Fibroblast of the conjunctiva (primary cell): ENCODE measurements around the gene CEP295NL.
"Not testable (repeated sequence)": the region's sequence is repeated elsewhere in the genome, so short reads cannot be mapped to it uniquely, and the experiment has no call there.

ENCODE experiments used
- DNase-seq: peaks from one replicate; pipeline ENCODE4 v3.0.0-alpha.2; 2010; ENCODE audit warnings: low read depth

CEP295NL gene

GRCh38 chr17:78929908-78930775, 27.1 kb upstream of the CEP295NL start:
- no peak for DNase-seq

DNA sequence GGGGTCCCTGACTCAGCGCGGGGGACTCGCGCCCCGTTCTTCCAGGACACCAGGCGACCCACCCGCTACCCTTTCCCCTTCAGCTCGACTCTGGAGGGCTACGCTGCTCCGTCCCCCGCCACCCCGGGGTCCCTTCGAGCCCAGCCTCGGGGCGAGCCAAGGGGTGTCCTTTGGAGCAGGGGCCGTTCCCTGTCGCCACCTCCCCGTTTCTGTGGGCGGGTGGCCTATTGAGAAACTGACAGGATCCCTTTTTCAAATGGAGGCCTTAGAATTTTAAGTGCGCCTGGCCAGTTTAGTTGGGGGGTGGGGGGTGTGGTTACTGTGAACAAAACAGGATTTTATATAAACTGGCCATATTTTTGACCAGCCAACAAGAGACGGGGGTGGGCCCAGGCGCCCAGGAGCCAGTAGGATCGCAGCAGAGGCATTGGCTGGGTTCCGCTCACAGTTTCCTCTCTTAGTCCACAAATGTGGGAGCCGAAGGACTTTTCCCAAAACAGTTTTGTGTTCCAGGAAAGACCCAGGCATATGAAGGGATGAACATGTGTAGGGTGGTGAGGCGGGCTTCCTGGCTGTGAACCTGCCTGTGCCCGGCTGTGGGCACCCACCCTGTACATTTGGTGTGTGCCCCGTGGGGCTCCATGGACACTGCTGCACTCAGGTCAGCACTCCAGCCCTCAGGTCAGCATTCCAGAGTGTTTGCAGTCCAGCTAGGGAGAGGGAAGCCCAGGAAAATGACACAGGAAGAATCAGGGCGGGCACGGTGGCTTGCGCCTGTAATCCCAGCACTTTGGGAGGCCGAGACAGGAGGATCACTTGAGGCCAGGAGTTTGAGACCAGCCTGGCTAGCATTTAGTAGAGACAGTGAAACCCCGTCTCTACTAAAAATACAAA, 22.9 kb upstream of the CEP295NL start:
- DNase-seq = peak; percentile 74

- peak; percentile 68 for DNase-seq
These were observed 22.2 kb upstream of the CEP295NL start, which contains the start of gene TIMP2 for GRCh38 chr17:78925234-78925633. TIMP2 (minus strand) TSS chr17:78925387; CDS start chr17:78925088, 299 bp downstream.

- no peak for DNase-seq
These were observed 21.6 kb upstream of the CEP295NL start for GRCh38 chr17:78924481-78925151.

DNA sequence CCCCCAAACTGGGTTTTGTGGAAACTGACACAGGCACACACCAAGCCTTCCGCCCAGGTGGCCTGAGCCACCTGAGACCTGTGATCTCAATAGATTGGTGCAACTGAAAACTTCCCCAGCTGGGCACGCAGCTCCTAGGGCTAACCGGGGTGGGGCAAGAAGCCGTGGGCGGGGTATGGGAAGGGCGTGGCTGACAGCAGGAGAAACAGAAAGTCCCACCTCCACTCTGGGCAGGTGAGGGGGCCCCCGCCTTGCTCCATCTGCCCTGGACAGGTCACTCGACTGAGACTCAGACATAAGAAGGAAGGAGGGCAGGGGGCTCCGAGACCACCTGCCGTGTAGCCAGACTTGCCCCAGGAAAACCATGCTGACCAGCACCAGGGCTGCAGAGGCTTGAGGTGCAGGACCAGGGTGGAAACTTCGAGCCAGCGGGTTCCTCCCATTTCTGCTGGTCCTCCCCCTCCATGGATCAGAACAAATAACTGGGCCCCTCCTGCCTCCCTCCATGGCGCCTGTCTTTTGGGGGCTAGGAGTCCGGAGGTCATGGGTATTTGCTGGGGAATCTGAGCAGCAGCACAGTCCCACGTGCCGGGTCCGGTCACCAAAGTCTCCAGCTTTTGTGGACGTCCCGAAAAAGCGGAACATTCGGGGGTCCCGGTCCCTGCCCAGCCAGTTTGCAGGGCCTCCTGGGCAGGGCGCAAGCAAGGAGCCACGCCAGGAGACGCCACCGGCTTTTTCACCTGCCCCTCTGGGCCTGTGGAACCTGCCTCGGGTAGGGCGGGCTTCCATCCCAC, 20.9 kb upstream of the CEP295NL start:
- no peak for DNase-seq

DNA sequence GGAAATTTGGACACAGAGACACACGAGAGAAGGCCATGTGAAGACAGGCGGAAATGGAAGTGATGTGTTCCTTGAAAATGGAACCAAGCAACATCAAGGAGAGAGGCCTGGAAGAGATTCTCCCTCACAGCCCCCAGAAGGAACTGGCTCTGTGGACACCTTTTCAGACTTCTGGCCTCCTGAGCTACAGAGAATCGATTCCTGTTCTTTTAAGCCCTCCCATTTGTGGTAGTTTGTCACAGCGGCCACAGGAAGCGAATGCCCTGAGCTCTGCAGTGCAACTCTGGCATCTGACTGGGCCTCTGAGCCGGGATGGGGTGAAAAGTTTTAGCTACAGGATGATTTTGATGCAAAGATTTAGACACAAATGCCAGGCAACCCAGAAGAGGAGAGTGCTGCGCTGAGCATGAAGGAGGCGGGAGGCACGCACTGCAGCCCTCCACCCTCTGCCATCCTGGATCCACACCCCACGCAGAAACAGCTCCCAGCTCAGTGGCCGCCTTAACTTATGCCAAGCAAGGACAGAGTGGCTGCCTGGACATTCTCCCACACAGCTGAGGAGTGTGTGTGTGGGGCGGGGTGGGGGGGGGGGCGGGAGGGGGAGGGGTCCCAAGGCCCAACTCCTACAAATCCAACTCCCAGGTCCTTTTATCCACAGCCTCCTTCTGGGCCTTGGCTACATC, 20.0 kb upstream of the CEP295NL start:
- no peak for DNase-seq

- DNase-seq = no peak
These were observed 18.5 kb upstream of the CEP295NL start for GRCh38 chr17:78921437-78921971.

DNA sequence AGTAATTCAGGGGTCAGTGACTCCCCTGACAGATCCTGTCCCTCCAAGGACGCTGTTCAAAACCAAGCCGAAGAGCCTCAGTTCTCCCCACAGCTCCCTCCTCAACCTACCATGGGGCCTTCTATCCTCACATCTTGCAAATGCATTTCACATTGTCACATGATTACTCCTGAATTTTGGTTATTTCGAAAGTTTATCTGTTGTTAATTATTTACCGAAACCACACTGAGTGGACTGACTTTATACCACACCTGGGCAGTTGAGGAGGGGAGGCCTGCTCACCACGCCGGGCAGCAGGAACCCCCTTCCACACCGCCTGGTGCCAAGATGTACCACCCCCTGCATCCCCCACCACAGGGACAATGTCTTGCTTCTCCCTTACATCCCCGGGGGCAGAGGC, 17.5 kb upstream of the CEP295NL start:
- DNase-seq = no peak

GRCh38 chr17:78919861-78920450, 17.0 kb upstream of the CEP295NL start:
- no peak for DNase-seq

GRCh38 chr17:78918979-78919378, 16.0 kb upstream of the CEP295NL start:
- no peak for DNase-seq

DNA sequence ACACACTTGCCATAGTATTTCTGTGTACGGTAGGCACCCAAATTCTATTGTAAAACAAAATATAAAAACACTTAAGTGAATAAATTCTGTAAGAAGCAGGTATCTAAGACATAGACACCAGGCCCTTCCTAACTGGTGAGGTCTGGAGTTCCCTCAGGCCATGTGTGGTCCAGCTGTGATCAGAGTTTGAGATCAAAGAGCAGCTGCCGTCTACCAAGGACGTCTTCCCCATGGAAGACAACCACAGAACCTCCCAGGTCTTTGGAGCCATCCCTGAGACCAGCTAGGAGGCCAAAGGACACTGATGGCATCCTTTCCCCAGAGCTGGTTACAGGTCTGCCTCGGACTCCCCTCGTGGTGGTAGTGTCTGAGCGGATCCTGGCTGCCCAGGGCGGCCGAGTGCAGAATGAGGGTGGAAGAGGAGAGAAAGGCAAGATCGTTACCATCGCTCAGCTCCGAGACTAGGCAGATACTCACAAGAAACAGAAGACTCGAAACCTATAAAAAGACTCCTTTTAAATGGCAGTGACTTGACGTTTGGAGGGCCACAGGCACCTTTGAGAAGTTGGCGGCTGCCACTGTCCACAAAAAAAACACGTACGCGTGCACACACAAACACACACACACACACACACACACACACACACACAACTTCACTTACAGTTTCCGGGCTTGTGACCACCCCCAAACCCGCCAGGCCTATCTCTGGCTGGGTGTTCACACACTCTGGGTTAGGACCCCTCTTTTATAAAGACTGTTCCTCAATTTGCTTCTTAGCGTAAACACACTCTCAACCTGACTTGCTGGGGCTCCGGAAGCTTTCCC, 14.7 kb upstream of the CEP295NL start:
- DNase-seq = no peak

DNA sequence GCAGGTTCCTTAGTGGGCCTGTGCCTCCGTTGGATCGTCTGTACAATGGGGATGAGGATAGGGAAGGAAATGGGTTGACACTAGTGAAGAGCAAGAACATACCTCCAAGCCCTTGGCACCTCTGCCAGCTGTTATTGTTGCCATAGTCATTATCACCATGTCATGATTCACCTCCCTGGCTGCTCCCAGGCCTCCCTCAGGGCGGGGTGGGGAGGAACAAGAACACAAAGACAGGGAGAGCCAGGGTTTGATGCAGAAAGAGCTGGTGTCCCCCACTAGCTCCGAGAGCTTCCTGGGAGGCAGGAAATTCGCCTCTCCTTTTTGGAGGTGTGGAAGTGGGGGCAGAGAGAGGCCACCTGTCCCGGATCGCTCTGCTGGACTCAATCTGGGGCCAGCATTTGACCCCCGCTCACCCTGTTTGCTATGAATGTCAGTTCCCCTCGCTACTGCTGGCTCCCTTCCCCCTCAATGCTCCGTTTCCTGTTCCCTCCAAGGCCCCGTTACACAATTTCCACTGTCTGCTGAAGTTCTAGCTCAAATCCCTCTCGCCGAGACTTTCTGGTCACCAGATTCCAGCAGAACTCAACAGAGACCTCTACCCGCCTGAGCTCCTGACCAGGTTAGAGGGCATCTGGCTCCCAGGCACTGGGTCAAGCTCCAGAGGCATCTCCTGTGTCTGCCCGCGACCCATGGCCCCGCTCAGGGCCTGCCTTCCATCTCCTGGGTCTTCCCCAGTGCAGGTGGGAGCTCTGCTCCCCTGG, 13.1 kb upstream of the CEP295NL start:
- no peak for DNase-seq

DNA sequence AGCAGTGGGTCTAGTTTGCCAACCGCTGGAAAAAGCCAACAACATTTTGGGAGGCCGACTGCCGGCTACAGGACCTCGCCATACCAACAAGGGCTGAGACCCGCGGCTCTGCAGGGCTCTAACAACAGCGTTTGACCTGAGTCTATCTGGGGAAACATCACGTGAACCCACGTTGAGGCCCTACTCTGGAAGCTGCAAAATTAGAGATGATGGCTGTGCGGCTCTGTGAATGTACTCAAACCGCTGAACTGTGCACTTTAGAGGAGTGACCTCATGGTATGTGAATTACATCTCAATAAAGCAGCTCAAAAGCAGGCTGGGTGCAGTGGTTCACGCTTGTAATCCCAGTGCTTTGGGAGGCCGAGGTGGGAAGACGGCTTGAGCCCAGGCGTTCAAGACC, 10.1 kb upstream of the CEP295NL start:
- no peak for DNase-seq

DNA sequence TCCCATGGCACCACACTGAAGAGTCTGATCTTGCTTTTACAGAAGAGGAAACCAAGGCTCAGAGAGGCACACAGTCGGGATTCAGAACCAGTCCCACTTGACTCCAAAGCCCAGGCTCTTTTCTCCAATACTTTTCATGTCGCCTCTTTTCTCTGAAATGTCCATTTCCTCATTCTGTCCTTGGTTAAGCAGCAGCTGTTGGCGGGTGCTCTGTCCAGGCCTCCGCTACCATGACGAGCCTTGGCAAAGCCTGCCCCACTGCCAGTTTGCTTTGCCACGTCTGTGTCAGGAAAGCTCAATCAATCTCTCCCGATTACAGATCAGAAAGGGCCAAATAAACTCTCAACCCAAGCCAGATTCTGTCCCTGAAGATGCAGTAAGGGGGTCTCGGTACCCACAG, 9.1 kb upstream of the CEP295NL start:
- no peak for DNase-seq

DNA sequence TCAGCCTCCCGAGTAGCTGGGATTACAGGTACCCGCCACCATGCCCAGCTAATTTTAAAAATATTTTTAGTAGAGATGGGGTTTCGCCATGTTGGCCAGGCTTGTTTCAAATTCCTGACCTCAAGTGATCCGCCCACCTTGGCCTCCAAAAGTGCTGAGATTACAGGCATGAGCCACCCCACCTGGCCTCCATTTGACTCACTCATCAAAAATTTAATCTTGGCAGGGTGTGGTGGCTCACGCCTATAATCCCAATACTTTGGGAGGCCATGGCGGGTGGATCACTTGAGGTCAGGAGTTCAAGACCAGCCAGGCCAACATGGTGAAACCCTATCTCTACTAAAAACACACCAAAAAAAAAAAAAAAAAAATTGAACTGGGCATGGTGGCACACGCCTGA, 8.5 kb upstream of the CEP295NL start:
- not testable (repeated sequence) for DNase-seq

DNA sequence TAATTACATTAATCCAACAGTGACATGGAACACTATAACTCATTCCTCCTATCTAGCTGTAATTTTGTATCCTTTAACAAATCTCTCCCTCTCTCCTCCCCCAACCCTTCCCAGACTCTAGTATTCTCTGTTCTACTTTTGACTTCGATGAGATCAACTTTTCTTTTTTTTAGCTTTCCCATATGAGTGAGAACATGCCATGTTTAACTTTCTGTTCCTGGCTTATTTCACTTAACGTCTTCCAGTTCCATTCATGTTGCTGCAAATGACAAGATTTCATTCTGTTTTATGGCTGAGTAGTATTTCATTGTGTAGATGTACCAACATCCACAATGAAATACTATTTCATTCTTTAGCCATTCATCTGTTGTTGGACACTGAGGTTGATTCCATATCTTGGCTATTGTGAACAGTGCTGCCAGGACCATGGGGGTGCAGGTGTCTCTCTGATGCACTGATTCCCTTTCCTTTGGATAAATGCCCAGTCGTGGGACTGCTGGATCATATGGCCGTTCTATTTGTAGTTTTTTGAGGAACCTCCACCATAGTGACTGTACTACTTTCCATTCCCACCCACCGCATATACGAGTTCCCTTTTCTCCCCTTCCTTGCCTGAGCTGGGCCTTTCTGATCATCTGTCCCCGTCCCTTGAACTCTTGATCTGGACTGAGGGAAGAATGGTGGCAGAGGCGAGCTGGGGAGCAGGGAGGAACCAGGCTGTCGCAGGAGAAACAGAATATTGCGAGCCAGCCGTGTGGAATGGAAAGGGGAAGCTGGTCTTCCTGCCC, 7.7 kb upstream of the CEP295NL start:
- no peak for DNase-seq

DNA sequence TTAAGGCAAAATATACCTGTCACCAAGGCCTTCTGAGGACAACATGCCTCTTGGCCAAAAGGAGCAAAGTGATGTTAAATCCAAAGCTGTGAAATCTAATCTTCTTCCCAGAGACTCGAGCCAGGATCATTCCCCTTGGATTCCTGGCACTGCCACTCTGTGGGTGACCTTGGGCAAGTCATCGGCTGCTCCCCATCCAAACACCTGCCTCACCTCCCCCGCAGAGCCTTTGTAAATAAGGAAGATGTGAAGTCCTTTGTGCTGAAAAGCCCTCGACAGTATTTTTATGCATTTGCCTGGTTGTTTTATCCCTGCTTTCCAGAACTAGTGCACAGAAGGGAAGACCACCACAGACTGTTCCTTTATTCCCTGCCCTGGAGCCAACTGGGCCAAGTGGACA, 5.4 kb upstream of the CEP295NL start:
- DNase-seq = no peak

DNA sequence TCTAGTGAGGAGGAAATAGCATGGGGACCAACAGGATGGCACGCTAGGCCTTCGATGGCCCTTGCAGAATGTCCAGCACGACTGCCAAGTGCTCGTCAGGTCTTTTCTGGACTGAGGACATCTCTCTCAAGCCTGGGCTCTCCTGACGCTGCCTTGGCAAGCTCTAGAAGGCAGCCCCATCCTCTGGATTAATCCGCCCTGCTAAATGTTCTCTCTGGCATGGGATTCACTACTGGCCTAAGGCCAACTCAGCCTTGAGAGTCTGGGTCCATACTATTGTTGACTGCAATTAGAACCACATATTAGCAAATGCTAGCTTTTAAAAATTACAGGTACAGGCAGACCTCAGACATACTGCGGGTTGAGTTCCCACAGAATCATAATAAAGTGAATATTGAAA, 2.5 kb upstream of the CEP295NL start:
- DNase-seq = no peak
